ENCODE data around the gene PTPRCAP. TPM values are rescaled to one million over a fixed set of nuclear protein-coding genes. Genes with fewer than 3 reads are reported as not detected.
A peak's percentile ranks its signal among the peaks of the same experiment; 100 is the strongest.
"Not testable (repeated sequence)": the region's sequence is repeated elsewhere in the genome, so short reads cannot be mapped to it uniquely, and the experiment has no call there.

PTPRCAP gene
- polyA plus RNA-seq, 4 donors = 0.86 to 2.4 (median 2.0) TPM

GRCh38 chr11:67465530-67465929, 28.0 kb upstream of the PTPRCAP start:
- DNase-seq (ENCODE audit: low read depth in 4 of 4, low spot score in 3 of 4) = not testable (repeated sequence)

DNA sequence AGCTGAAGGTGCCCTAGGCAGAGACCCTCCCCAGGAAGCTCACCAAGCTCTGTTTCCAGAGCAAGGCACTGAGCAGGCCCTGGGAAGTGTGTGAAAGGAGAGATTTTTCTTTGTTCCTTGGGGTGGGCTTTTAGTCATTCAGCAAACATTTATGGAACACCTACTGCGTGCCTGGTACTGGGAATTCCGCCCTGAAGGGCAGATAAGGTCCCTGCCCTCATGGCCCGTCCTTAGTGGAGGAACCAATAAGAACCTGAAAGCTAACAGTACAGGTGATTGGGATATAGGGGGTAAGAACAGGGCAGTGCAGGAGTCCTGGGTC, 27.7 kb upstream of the PTPRCAP start:
- no peak for DNase-seq (ENCODE audit: low read depth in 4 of 4, low spot score in 3 of 4)

DNA sequence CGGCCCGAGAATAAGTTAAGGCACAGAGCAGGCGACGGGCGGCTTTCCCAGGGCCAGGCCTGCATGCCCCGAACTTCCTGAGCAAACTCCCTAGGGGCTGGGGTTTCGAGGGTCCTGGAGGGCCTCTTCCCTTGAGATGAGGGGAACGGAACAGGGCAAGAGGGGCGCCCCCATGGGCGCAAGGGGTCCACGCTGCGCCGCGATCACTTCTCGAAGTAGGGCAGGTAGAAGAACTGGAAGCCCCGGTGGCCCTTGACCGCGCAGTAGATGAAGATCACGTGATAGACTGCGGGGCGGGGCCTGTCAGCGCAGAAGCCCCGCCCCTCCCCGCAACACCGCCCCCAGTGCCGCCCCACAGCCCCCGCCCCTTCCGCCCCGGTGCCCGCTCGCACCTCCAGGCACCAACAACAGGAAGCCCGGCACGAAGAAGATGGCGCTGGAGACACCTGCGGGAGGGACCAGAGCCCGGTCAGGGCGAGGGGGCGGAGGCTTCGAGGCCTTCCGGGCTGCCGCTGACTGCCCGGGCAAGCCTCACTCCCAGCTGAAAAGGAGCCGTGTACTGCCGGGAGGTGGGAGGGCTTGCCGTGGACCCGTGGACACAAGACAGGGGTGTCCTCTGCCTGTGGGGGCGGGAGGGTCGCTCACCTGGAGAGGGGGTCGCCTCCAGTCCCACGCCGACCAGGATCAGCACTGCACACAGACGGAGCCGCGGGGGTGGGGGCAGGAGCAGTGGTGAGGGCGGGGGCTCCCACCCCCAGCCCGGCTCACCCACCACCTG, 27.1 kb upstream of the PTPRCAP start:
- DNase-seq (ENCODE audit: low read depth in 4 of 4, low spot score in 3 of 4) = peak in 3 of 4 donors; percentile 64 to 70 (median 70)

GRCh38 chr11:67463680-67464410, 26.4 kb upstream of the PTPRCAP start:
- no peak for DNase-seq (ENCODE audit: low read depth in 4 of 4, low spot score in 3 of 4)

DNA sequence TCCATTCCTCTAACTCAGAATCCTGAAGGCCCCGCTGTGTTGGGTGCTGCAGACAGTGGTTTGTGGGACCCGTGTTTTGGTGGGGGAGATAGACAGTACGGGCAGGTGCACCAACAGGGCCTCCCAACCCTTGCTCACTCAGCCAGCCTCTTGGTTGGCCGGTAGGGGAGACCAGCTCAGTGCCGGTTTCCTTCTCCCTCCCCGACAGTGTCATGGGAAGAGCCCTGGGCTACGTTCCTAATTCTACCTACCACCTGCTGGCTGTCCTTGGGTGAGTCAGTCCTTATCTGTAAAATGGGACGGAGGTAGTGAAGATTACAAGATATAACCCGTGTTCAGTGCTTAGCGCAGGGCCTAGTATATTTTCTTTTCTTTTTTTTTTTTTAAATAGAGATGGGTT, 25.7 kb upstream of the PTPRCAP start:
- no peak for DNase-seq (ENCODE audit: low read depth in 4 of 4, low spot score in 3 of 4)

DNA sequence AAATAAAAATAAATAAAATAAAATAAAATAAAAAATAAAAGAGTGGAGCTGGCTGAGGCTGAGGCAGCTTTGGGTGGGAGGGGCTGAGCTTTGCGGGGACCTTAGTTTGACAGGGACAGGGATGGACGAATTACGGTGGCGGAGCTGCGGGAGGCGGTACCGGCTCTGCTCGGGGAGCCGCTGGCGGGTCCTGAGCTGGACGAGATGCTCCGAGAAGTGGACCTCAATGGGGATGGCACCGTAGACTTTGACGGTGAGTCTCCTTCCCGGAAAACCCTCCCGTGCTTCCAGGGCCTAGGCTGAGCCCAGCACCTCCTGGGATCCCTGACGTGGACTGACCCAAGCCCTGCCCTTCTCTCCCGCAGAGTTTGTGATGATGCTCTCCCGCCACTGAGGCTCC, 20.8 kb upstream of the PTPRCAP start:
- no peak for DNase-seq (ENCODE audit: low read depth in 4 of 4, low spot score in 3 of 4)

DNA sequence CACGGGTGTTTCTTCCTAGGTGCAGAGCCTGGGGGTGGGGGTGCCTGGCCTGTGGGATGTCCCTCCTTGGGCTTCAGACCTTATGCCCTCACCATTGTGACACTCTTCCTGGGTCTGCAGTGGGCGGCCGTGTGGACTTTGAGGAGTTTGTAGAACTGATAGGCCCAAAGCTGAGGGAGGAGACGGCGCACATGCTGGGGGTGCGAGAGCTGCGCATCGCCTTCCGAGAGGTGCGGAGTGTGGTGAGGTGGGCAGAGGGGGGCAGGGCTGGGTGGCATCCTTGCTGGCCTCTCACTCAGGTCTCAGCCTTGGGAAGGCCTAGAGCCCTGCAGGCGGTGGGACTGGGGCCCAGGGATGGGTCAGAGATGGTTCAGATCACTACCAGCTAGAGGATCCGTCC, 20.0 kb upstream of the PTPRCAP start:
- no peak for DNase-seq (ENCODE audit: low read depth in 4 of 4, low spot score in 3 of 4)

DNA sequence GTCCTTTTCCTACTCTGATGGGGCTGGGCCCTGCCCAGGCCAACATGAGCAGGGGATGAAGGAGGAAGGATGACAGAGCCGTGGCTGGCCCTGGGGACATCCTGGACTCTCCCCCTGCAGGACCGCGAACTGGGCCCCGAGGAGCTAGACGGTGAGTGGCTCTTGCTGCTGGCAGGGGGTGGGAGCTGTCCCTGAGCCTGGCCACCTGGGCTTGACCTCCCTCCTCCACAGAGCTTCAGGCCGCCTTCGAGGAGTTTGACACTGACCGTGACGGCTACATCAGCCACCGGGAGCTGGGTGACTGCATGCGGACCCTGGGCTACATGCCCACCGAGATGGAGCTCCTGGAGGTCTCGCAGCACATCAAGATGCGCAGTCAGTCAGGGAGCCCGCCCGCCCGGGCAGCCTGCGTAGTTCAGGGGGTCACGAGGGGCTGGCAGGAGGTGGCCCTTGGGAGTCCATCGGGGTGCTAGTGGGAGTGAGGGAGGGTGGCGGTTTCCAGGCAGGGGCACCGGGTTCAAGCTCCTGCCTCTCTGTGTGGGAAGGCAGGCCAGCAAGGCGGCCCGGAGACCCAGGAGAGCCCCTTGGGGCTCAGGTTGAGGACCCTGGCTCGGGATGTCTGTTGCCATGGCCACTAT, 18.7 kb upstream of the PTPRCAP start:
- no peak for DNase-seq (ENCODE audit: low read depth in 4 of 4, low spot score in 3 of 4)

DNA sequence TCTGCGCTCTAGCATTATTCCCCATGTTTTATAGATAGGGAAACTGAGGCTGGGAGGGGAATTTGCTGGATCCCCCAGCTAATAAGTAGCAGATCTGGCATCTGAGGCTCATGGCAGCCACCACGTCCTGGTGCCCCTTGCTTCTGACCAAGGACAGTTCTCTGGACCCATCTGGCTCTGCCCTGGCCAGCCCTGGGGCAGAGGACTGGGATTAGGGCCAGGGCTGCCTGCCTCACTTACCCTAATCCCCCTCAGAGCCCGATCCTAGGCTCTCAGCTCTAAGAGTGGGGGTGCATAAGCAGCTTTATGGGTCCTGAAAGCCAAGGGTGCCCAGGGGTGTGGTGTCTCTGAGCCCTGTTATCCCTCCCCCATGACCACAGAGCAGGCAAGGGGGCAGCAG, 17.6 kb upstream of the PTPRCAP start, which contains the start of gene CABP4:
Gene CABP4, plus strand, starts transcription at position 301 of the 400 bp plus-strand sequence. Its CDS starts 70 bp downstream, at position 371.
- DNase-seq (ENCODE audit: low read depth in 4 of 4, low spot score in 3 of 4) = no peak

GRCh38 chr11:67453816-67454732, 16.6 kb upstream of the PTPRCAP start:
- no peak for DNase-seq (ENCODE audit: low read depth in 4 of 4, low spot score in 3 of 4)

GRCh38 chr11:67452141-67452952, 14.9 kb upstream of the PTPRCAP start, which contains the start of gene GPR152:
Gene GPR152, minus strand, starts transcription at chr11:67452729. Its CDS starts 5 bp downstream, at chr11:67452724.
- no peak for DNase-seq (ENCODE audit: low read depth in 4 of 4, low spot score in 3 of 4)

- DNase-seq (ENCODE audit: low read depth in 4 of 4, low spot score in 3 of 4) = no peak
Measured at GRCh38 chr11:67451658-67451976, 14.1 kb upstream of the PTPRCAP start.

DNA sequence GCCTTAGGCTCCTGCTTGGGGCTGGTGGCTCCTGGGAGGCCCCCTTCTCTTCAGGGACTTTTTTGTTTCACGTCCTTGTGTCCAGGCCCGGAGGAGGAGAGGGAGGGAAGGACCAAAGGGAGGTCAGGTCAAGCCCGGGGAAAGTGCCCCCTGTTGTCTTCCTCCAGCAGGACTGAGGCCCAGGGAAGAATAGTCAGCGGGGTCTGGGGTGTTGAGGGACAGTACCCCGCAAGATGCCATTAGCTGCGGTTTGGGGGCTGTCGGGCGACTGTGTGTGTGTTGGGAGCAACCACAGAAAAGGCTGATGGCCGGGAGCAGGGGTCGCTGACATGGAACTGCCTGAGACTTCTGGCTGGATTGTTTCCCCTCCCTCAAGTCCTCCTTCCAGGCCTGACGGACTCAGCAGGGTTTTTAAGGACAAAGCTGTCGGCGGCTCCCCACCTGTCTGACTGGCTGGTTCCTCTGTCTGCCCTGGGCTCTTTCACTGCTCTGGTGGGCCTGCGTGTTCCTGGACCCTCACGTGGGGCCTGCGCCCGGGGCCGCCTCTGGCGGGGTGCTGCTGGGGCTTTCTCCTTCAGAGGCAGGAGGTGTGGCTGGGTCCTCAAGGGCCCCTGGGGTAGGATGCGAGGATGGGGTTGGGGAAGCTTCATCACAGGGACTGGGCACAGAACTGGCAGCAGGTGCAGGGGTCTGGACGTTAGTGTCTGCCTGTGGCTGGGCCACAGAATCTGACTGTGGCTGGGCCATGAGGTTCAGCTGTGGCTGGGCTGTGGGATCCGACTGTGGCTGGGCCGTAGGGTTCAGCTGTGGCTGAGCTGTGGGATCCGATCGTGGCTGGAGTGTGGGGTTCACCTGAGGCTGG, 13.5 kb upstream of the PTPRCAP start:
- DNase-seq (ENCODE audit: low read depth in 4 of 4, low spot score in 3 of 4) = no peak

- DNase-seq (ENCODE audit: low read depth in 4 of 4, low spot score in 3 of 4) = no peak
Measured at GRCh38 chr11:67449116-67449844, 11.8 kb upstream of the PTPRCAP start.

DNA sequence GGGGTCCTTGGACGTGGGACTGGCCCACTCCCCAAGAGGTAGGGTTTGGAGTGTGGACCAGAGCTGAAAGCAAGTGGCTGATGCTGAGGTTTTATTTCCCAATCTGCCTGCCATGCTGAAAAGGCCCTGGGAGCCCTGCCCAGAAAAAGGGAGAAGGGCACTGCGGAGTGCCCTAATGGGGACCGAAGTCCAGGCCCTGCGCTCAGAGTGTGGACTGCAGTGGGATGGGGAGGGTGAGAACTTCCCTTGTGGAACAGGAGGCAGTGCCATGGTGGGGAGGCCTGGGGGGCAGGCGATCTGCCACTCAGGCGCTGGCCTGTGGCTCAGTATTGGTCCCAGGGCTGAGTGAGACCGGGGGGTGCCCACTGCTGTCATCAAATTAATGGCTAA, 10.7 kb upstream of the PTPRCAP start:
- no peak for DNase-seq (ENCODE audit: low read depth in 4 of 4, low spot score in 3 of 4)

DNA sequence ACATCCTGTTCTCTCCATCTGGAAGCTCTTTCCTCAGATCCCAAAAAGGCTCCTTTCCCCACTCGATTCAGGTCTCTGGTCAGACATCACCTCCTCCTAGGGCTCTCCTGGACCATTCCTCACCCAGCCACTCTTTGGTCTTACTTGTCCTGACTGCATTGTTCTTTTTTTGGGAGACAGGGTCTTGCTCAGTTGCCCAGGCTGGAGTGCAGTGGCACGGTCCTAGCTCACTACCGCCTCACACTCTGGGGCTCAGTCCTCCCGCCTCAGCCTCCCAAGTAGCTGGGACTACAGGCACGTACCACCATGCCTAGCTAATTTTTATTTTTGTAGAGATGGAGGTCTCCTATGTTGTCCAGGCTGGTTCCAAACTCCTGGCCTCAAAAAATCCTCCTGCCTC, 8.0 kb upstream of the PTPRCAP start:
- no peak for DNase-seq (ENCODE audit: low read depth in 4 of 4, low spot score in 3 of 4)

DNA sequence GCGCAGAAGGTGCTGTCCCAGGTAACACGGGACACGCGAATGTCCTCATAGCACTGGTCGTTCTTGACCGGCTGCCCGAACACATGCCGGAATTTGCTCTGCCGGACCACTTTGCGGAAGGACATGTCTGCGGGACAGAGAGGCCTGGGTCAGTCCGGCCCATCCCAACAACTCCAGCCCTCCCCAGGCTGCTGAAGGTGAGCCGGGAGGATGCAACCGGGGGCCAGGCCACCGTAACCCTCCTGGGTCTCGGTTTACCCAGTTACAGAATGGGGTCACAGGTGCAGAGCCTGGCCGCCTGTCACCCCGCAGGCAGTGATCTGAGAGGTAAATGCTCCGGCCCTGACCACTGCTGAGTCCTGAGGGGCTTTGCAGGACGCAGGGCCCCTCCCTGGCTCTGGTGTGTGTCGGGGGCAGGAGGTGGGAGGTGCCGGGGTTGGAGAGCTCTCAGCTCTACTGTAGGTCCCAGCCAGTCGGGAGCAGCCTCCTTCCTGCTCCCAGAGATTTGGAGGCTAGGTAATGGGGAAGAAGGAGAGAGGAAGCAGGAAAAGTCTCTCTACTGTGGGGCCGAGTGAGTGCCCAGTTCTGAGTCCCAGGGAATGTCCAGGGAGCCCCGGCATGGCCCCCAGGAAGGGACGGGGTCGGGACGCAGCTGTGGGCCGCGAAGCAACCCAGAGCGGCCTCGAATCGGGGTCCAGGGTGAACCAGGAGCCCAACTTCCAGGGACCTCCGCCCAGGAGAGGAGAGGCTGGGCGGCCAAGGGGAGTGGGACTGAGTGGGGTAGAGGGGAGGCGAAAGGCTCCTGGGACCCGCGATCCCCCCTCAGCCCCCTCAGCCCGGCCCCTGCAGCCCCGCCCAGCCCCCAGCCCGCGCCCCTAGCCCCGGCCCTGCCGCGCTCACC, 5.3 kb upstream of the PTPRCAP start:
- no peak for DNase-seq (ENCODE audit: low read depth in 4 of 4, low spot score in 3 of 4)
